Kidney tubule cell (primary cell): ENCODE results near the gene ZNF76.
A peak's percentile ranks its signal among the peaks of the same experiment; 100 is the strongest.

Experiments
- DNase-seq: peaks from one replicate; pipeline ENCODE4 v3.0.0-alpha.2; 2018; ENCODE audit warnings: low spot score

Gene ZNF76

DNA sequence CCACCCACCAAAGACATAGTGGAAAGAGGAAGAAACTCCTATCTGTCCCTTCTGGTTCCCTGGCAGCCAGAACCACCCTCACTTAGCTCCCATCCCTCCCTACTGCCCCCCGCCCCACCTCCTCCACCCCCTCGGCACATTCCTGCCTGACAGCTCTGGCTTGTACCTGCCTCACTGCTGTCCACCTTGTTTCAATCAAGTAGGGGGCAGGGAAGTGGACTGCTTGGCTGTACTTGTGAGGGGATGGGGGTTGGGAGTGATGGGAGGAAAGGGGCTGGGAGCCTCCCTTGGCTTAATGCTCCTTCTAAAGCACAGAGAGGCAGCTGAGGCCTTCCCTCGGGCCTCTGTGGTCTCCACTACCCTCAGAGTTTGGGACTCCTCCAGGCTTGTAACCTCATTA is 22.1 kb upstream of the ZNF76 start:
- no peak for DNase-seq

- no peak for DNase-seq
Observed at GRCh38 chr6:35238843-35239289, 20.7 kb upstream of the ZNF76 start.

GRCh38 chr6:35239581-35239980 is 20.0 kb upstream of the ZNF76 start:
- no peak for DNase-seq

DNA sequence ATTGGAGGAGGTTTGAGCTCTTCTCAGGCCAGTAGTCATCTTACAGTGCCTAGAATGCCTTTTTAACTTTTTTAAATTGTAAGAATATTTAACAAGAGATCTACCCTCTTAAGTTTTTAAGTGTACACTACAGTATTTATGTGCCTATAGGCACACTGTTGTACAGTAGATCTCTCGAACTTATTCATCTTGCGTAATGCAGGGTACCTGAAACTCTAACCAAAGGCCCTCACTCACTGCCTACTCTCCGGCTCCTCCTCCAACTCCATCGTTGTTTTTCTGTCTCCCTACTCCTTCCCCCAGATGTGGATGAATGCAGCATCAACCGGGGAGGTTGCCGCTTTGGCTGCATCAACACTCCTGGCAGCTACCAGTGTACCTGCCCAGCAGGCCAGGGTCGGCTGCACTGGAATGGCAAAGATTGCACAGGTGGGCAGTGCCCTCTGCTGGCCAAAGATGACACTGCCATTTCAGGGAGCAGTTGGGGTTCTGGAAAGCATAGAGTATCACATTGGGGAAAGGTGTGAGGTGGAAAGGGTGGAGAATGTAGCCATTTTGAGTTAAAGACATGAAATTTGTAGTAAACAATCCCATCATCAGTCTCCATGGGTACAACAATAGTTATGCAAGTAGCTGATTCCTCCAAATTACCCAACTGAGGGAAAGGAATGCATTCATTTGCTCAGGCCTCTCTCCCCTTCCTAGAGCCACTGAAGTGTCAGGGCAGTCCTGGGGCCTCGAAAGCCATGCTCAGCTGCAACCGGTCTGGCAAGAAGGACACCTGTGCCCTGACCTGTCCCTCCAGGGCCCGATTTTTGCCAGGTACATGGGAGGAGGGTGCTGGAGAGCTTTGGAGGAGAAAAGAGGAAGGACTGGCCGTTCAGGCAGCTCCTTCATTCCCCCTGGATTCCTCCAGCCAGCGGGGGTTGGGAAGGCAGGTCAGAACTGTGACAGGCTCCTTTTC is 18.4 kb upstream of the ZNF76 start:
- peak; percentile 72 for DNase-seq

- DNase-seq: no peak
Observed at GRCh38 chr6:35242486-35242885, 17.0 kb upstream of the ZNF76 start.

DNA sequence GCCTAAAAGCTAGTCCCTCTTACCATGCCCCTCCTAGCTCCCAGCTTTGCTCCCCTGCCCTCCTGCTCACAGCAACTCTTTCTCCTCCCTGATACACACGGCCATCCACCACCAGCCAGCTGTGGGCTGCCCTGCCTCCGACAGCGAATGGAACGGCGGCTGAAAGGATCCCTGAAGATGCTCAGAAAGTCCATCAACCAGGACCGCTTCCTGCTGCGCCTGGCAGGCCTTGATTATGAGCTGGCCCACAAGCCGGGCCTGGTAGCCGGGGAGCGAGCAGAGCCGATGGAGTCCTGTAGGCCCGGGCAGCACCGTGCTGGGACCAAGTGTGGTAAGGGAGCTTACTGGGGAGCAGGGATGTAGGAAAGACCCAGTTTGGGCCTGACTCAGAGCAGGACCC is 16.6 kb upstream of the ZNF76 start:
- no peak for DNase-seq

- DNase-seq: no peak
Observed at GRCh38 chr6:35243386-35243958, 16.1 kb upstream of the ZNF76 start.

GRCh38 chr6:35244551-35244950 is 15.0 kb upstream of the ZNF76 start:
- no peak for DNase-seq

DNA sequence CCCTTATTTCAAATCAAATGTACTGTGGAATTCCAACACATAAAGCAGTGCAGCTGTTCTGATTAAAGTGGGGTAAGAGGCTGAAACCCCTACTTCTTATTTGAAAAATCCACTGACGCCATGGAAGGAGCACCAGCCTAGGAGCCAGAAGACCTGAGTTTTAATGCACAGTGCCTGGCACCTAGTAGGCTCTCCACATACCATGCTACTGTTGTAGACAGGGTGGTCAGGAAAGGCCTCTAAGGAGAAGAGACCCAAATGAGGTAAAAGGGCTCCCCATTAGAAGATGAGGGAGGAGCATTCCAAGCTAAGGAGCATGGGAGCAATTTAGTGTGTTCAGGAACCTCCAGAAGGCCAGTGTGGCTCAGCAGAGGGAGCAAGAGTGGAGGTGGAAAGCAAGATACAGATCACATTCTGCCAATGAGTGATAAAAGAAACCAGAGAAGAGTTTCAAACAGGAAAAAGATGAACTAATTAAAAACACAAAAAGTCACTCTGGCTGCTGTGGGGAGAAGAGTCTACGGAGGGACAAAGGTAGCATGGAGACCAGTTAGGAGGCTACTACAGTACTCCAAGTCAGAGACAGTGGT is 11.8 kb upstream of the ZNF76 start:
- no peak for DNase-seq

DNA sequence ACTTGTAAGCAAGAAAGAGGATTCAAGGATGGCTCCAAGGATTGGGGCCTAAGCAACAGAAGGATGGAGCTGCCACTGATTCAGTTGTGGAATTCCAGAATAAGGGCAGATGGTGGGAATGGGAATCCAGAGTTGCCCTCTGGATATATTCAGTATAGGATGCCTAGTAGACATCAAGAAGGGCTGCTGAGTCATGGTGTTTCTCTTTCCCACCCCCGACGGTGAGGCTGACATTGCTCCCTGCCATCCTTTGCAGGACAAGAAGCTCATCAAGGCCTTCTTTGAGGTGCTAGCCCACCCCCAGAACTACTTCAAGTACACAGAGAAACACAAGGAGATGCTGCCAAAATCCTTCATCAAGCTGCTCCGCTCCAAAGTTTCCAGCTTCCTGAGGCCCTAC is 11.2 kb upstream of the ZNF76 start:
- no peak for DNase-seq

DNA sequence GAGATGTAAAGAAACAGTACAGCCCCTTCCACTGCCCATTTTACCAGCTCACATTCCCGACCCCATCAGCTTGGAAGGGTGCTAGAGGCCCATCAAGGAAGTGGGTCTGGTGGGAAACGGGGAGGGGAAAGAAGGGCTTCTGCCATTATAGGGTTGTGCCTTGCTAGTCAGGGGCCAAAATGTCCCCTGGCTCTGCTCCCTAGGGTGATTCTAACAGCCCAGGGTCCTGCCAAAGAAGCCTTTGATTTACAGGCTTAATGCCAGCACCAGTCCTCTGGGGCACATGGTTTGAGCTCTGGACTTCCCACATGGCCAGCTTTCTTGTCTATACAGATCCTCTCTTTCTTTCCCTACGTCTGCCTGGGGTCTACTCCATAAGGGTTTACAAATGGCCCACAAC is 10.6 kb upstream of the ZNF76 start:
- DNase-seq: no peak

- DNase-seq: no peak
Observed at GRCh38 chr6:35251949-35252348, 7.6 kb upstream of the ZNF76 start.

GRCh38 chr6:35253249-35253648 is 6.3 kb upstream of the ZNF76 start:
- DNase-seq: no peak

- DNase-seq: no peak
Observed at GRCh38 chr6:35258336-35258735, 1.2 kb upstream of the ZNF76 start.

DNA sequence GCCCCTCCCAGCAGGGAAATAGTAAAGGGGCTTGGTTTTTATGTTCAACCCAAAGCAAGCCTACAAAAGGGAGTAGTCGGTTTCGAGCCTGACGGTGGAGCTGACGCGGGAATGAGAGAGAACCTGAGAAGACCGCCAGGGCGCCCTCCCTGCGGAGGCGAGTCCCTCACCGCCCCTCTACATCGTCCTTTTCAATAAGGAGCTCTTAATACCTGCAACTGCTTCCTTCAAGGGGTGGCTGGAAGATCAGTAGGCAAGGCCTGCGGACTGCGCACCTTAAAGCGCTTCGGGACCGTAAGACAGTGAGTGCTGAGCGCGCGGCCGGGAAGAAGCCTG is 709 bp upstream of the ZNF76 start:
- no peak for DNase-seq

DNA sequence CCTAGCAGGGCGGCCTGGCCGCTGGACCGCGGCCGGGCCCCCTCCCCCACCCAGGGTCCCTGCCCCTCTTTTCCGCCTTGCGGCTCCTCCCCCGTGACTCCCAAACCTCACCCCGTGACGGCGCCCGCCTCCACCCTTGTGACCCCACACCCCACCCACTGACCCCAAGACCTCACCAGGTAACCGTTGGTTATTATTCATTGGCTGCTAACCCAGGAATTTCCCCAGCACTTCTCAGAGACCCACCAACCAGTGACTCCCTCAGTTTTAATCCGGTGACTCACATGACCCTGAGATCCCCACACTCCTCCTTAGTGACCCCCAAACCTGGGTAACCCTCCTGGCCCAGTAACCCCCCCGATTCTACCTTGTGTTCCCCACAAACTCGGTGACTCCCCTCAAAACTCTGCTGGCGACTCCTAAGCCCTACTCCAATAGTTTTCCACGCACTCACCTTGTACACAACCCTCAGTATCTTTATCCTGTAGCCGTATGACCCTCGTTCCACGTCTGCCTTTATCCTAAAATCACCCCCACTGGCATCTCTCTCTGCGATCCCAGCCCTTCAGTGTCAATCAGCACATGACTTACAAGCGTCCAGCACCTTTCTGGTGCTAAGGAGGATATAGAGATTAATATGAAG is 534 bp downstream of the ZNF76 start:
- DNase-seq: peak; percentile 77

GRCh38 chr6:35260591-35261570 is 1.3 kb downstream of the ZNF76 start:
- no peak for DNase-seq

DNA sequence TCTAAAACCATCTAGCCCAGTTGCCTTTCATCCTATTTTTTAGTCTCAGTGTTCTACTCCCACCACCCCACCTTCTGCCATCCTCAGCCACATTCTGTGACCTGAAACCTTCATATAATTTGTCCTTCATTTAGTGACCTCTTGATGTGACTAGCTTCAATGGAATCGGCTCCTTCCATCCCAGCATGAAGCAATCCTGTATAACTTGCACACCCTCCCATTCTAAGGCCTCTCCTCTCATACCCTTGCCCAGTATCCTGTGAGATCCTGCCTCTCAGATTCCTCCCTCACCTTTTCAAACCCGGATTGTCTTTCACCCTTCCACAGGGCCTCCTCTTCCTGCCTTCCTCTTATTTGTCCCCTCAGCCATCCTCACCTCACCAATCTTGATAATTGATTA is 3.1 kb downstream of the ZNF76 start:
- DNase-seq: peak; percentile 19

DNA sequence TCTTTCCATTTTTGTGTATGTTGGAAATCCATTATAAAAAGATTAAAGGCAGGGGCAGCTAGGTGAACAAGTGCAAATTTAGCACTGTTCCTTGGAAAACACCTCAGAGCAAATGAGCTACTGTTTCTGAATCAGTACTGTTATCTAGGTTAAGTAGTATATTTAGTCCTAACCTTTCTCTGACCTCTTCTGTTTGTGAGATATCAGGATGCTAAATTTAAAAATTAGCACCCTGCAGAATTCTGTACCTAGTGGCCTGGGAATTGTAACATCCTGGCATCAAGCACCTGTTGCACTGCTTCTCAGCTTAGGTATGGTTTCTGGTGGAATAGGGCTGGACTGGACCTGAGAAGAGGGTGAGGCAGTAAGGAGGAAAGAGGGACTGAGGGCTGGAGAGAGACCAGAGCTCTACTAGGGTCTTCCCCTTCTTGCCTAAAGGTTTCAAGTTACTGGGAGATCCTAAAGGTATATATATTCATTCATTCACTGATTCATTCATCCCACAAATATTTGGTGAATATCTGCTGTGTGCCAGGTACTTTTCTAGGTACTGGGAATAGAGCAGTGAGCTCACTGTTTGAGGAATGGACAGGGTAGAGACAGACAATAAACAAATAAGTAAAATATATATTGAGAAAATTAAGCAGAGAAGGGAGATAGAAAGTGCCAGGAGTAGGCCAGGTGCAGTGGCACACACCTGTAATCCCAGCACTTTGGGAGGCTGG is 5.2 kb downstream of the ZNF76 start:
- DNase-seq: peak; percentile 50

DNA sequence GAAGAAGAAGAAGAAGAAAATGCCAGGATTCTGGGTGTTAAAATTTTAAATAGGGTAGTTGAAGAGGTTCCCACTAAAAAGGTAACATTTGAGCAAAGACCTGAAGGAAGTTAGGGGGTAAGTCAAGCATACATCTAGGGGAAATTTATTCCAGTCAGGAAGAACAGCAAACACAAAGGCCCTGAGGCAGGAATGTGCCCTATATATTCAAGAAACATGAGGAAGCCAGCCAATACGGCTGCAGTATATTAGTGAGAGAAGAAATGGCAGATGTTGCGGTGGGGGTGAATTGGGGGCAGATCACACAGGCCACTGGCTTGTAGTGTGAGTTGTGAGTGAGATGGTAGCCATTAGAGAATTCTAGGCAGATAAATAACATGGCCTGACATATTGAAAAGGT is 6.0 kb downstream of the ZNF76 start:
- no peak for DNase-seq

DNA sequence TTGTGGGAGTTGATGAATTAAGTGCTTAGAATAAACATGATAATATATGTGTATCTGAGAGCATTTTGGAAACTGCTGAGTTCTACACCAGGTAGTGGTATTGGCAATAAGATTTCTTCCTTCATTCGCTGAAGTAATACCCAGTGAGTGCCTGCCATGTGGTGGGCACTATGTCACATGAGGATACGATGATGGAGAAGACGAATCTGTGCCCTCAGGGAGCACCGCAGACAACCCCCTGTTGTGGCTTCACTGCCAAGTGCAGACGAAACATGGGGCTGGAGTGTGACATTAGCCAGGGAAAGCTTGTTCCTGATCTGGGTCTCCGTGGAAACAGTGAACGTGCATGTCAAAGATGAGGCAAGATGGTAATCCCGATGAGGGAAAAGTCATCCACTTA is 7.9 kb downstream of the ZNF76 start:
- DNase-seq: no peak
